GM21723 (cell line): ENCODE data around the gene NCR2.

Experiments
- ATAC-seq: cut with Tn5 transposase; IDR thresholded peaks from one replicate; pipeline ENCODE4 v1.9.1; 2021; ENCODE audit warnings: mild to moderate bottlenecking, moderate library complexity; ENCODE audit not compliant: unreplicated experiment

The NCR2 gene

GRCh38 chr6:41392246-41392645, 56.8 kb downstream of the NCR2 start:
- ATAC-seq = no peak

- no peak for ATAC-seq
Observed at GRCh38 chr6:41396335-41396734, 60.9 kb downstream of the NCR2 start.

- ATAC-seq = no peak
Observed at GRCh38 chr6:41399424-41399823, 64.0 kb downstream of the NCR2 start.
